Fibroblast of villous mesenchyme (primary cell): ENCODE results near the gene NOL4L. TPM values are rescaled to one million over a fixed set of nuclear protein-coding genes. Genes with fewer than 3 reads are reported as not detected.

ENCODE experiments used
- DNase-seq: peaks from one replicate; pipeline ENCODE4 v3.0.0-alpha.2; 2010; ENCODE audit warnings: low read depth
- H3K4me3 ChIP-seq: 2 replicates; pipeline ENCODE4 v1.5.1; 2011; ENCODE audit warnings: low read depth, mild to moderate bottlenecking, low read length
- total RNA-seq: library from RNA; depleted of rRNA; stranded (reverse); fragments of >200 nt; gene quantifications from 2 replicates; pipeline ENCODE4 v1.2.3, GENCODE V29; 2012
- TF ChIP-seq, protein P1 (sequence below): IDR thresholded peaks from 2 replicates; pipeline ENCODE4 v1.5.1; 2012; ENCODE audit warnings: low read depth, mild to moderate bottlenecking, low read length; ENCODE audit not compliant: insufficient read depth

The NOL4L gene
- total RNA-seq, 1 donor: 9.9 TPM

DNA sequence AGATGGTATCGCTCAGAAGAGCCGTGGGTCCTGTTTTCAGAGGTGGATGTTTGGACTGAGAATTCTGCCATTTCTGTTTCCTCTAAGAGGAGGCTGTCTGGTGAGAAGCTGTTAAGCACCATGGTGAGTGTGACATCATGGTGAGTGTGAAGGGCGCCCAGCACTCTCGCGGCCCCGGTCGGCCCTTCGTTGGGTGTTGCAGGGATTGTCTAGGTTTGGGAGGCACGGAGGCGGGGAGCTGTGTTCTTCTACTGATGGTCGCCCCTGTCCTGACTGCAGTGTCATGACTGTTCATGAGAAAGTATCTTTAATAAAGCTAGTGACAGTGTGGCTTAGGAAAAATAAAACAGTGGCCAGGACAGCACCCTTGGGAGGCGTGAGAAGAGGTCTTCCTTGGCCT is 70.4 kb downstream of the NOL4L start:
- TF ChIP-seq, protein P1, sequence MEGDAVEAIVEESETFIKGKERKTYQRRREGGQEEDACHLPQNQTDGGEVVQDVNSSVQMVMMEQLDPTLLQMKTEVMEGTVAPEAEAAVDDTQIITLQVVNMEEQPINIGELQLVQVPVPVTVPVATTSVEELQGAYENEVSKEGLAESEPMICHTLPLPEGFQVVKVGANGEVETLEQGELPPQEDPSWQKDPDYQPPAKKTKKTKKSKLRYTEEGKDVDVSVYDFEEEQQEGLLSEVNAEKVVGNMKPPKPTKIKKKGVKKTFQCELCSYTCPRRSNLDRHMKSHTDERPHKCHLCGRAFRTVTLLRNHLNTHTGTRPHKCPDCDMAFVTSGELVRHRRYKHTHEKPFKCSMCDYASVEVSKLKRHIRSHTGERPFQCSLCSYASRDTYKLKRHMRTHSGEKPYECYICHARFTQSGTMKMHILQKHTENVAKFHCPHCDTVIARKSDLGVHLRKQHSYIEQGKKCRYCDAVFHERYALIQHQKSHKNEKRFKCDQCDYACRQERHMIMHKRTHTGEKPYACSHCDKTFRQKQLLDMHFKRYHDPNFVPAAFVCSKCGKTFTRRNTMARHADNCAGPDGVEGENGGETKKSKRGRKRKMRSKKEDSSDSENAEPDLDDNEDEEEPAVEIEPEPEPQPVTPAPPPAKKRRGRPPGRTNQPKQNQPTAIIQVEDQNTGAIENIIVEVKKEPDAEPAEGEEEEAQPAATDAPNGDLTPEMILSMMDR: no peak

DNA sequence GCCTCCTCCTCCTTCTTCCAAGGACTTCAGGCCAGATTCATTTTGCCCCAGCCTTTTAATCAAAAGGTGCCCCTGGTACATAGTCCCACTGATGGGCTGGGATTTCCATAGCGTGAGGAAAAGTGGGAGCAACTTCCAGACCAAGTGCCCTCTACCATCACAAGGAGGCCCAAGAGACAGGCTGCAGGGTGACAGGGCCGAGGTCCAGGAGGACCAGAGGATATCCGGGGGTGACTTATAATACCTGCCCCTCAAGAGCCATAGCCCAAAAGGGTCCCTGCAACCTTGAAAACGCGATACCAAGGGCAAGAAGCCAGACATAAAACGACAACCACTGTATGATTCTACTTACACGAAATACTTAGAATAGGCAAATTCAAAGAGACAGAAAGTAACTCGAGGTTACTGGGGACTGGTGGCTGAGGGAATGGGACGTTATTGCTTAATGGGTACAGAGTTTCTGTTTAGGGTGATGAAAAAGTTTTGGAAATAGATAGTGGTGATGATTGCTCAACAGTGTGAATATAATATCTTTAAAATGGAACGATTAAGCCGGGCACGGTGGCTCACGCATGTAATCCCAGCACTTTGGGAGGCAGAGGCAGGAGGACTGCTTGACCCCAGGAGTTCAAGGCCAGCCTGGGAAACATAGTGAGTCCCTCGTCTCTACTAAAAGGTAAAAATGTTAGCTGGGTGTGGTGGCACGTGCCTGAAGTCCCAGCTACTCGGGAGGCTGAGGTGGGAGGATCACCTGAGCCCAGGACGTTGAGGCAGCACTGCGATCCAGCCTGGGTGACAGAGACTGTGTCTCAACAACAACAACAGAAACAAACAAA is 71.9 kb downstream of the NOL4L start:
- DNase-seq: no peak
- TF ChIP-seq, protein P1: no peak
- no peak overlapping the region for H3K4me3 ChIP-seq

More for the DNA sequence above, 70.4 kb downstream of the NOL4L start:
- no peak for DNase-seq
- H3K4me3 ChIP-seq: no peak overlapping the region

DNA sequence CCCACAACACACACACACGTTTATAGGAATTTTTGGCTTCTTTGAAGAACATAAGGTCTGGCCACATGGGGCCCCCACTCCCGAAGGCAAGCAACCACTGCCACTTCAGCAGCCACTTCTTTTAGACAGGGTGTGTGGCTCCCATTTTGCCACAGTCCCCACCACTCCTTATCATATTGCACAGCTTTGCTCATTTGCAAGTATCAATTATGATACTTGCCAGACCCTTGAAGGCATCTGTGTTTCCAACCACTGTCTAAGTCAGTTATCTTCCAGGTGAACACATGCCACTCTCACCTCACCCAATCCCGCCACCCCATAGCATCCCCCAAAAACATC is 73.1 kb downstream of the NOL4L start:
- TF ChIP-seq, protein P1: no peak
- H3K4me3 ChIP-seq: no peak overlapping the region
- DNase-seq: no peak

DNA sequence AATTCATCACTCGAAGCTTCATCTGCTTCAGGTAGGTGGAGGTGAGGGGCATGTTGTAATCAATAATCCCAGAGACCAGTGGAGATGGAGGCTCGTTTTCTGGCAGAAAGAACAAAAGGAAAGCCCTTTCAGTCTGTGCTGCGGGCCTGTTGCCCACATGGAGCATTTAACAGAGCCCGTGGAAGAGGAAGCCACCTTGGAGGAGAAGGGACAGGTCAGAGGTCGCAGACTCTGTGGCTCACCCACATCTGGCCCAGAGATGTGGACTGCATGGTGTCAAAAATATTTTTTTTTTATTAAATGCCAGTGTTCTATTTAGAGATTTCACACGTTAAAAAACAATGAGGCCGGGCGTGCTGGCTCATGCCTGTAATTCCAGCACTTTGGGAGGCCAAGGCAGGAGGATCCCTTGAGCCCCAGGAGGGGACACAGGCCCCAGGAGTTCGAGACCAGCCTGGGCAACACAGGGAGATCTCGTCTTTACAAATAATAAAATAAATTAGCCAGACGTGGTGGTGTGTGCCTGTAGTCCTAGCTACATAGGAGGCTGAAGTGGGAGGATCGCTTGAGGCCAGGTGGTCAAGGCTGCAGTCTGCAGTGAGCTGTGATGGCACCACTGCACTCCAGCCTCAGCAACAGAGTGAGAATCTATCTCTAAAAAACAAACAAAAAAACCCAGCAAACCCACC is 73.6 kb downstream of the NOL4L start:
- DNase-seq: no peak
- H3K4me3 ChIP-seq: no peak overlapping the region
- TF ChIP-seq, protein P1: no peak

DNA sequence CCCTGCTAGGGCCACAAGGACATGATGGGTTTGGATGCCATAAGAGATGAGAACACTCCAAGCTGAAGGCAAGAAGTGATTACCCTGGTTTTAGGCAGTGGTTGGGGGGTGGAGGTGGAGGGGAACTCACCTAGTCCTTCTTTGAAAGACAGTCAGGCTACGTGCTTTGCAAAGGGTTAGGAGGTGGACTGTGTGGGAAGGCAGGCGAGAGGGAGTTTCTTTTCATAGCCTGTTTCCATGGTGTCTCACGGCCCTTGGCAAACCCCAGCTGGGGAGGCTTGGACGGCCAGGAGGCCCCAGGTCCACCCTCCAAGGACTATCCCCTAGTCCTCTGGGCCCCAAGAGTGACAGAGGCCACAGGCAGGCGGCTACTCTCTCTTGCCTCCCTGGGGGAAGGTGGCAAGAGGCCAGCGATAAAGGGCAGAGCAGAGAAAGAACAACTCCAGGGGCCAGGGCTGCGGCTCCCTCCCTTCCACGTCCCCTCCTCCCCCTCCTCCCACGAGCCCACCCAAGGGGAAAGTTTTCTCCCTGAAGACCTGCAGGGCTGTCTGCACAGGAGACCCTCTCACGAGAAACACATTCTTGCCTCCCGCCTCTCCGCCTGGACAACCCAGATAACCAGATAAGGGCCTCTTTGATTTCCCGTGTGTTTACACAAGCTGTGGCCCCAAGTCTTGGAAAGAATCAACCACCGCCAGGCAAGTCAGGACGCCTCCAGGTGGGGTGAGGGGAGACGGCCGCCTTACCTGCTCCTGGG is 74.4 kb downstream of the NOL4L start:
- DNase-seq: peak; percentile 22
- no peak overlapping the region for H3K4me3 ChIP-seq
- TF ChIP-seq, protein P1: no peak

DNA sequence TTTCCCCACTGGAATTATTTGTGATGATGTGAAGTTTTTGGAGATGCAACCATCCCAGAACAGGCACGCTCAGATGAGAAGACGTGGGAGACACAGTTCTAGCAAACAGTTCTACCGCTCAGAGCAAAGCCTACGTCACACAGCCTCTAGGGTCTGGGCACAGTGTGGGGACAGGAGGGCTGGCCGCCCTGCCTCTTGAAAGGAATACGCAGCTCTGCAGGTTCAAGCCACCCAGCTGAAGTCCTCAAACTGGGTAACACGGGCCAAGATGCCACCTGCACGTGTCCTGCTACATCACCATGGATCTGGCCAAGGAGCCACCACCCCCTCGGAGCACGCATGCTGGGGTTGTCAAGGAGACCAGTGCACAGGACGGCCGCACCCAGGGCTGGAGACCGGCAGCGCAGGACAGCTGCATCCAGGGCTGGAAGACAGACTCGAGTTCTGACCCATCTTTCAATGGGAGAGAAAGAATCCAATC is 75.0 kb downstream of the NOL4L start:
- TF ChIP-seq, protein P1: no peak
- DNase-seq: no peak
- no peak overlapping the region for H3K4me3 ChIP-seq
